D721Med (cell line): ENCODE measurements around the gene C4orf50.

Experiments used
- DNase-seq: peaks from one replicate; pipeline ENCODE4 v3.0.0; 2011; ENCODE audit warnings: low spot score; ENCODE audit not compliant: insufficient read length
- FAIRE-seq: peaks from 2 replicates; lab custom pipeline; 2011; peaks lifted over from hg19 to GRCh38; lab: Jason Lieb, UNC
- TF ChIP-seq, protein P1 (sequence below): IDR thresholded peaks from 2 replicates; pipeline ENCODE4 v1.5.1; 2012; ENCODE audit warnings: mild to moderate bottlenecking, control low read depth; ENCODE audit not compliant: insufficient read depth; ENCODE audit errors: missing control alignments

C4orf50 gene

DNA sequence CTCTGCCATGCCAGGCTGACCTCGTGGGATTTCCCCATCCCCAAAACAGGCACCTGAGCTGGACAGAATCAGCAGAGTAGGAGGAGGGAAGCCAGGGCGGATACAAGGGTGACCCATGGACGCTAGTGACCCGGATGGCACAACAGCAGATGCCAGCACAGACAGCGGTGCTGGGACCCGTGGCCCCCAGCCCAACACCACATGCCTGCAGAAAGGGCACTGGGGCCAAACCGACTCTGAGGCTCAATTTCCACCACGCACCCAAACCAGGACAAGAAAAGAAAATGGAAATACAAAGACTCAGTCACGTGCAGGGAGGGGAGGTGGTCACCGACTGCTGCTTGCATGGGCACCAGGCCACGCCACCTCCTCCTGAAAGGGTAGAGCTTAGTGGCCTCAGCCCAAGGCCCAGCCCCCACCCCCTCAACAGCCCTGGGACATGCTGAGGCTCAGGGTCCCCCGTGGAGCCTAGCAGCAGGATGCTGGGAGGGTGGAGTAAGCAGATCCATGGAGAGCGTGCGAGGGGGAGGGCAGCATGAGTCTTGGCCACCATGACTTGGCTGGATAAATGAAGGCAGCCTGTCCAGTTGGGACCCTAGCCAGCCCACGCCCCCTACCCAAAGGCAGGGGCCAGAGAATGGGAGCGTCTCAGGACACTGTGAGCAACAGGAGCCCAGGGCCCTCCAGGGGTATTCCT is 47.7 kb downstream of the C4orf50 start:
- DNase-seq: no peak
- TF ChIP-seq, protein P1, sequence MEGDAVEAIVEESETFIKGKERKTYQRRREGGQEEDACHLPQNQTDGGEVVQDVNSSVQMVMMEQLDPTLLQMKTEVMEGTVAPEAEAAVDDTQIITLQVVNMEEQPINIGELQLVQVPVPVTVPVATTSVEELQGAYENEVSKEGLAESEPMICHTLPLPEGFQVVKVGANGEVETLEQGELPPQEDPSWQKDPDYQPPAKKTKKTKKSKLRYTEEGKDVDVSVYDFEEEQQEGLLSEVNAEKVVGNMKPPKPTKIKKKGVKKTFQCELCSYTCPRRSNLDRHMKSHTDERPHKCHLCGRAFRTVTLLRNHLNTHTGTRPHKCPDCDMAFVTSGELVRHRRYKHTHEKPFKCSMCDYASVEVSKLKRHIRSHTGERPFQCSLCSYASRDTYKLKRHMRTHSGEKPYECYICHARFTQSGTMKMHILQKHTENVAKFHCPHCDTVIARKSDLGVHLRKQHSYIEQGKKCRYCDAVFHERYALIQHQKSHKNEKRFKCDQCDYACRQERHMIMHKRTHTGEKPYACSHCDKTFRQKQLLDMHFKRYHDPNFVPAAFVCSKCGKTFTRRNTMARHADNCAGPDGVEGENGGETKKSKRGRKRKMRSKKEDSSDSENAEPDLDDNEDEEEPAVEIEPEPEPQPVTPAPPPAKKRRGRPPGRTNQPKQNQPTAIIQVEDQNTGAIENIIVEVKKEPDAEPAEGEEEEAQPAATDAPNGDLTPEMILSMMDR: no peak
- FAIRE-seq: no peak

DNA sequence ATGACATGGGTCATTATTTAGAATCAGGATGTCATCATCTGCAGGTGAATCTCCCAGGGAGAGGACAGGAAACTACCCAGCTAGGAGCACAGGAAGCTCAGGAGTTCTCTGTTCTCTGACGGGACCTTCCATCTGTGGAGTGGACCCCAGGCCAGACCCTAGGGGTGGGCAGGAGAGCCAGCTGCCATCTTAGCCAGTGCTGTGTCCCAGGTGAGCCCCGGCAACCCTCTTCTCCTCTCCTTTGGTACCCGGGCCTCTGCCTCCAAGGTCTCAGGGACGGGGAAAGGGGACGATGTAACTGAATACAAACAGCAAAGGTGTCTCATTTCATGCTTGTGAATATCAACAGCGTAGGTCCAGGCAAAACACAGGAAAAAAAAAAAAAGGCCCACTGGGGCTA is 48.5 kb downstream of the C4orf50 start:
- TF ChIP-seq, protein P1: no peak
- FAIRE-seq (no peak), DNase-seq (no peak)

DNA sequence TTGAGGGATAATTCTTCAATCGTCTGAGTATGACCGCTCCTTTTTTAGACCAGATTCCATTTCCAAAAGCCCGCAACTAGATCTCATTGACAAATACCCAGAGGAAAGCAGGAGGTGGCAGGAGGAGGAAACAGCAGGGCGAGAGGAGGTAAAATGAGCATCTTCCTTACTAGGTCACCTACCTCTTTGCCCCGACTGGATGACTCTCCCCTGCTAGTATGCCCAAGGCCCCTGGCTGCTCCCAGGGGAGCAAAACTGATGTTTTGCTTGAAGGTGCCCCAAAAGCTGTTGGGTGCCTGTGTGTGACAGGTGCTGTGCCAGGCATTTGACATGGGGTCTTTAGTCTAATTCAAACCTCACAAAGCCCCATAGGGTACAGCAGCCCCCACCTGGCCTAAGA is 48.9 kb downstream of the C4orf50 start:
- DNase-seq (no peak), FAIRE-seq (no peak)
- TF ChIP-seq, protein P1: no peak

DNA sequence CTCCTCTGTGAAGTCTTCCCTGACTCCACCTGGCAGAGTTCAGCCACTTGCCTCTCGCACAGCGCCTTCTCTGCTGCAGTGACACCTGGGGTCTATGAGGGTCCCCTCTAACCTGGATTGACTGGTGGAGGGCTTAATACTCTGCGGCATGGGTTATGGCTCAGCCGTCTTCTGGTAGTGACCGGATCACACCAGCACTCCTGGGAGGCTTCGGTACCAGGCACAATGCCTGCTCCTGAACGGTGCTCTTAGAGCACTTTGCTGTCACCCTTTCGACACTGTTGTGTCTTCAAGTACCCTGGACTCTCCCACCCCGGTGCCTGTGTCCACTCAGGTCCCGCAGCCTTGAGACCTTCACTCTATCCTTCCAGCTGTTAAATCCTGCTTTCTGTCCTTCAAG is 50.0 kb downstream of the C4orf50 start:
- TF ChIP-seq, protein P1: no peak
- DNase-seq (no peak), FAIRE-seq (no peak)

DNA sequence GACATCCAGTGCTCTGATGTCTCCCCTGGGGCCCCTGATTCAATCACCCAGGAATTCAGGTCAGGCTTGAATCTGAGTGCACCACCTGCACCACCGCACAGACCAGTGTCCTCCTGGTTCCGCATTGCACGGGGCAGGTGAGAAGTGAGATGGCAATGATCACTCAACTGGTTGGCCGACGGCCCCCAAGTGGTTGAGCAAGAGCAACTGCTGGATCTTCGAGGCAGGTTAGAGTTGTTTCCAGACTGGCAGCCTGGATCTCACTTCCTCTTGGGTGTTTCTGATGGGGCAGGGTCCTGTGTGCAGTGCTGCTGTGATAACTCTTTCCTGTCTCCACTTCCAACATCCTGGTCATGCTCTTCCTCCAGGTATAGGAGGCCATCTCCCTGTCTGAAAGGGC is 50.4 kb downstream of the C4orf50 start:
- DNase-seq: no peak
- TF ChIP-seq, protein P1: no peak
- no peak for FAIRE-seq

DNA sequence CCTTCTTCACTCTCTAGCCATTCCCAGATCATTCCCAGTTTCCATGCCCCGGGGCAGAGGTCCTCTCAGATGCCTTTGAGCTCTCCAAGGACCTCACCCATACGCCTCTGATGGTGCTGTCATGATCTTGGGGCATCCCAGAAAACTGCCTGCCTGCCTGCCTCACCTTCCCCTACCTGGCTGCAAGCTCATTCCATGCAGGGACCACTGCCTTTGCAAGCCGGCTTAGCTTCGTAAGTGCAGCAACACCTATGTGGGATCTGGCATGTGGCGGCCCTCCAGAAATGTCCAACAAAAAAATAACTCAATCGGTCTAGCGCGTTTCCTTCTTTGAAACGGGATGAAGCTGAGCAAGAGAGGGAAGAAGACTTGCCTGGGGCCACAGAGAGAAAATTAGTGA is 53.0 kb downstream of the C4orf50 start:
- DNase-seq (no peak), FAIRE-seq (no peak)
- TF ChIP-seq, protein P1: no peak

DNA sequence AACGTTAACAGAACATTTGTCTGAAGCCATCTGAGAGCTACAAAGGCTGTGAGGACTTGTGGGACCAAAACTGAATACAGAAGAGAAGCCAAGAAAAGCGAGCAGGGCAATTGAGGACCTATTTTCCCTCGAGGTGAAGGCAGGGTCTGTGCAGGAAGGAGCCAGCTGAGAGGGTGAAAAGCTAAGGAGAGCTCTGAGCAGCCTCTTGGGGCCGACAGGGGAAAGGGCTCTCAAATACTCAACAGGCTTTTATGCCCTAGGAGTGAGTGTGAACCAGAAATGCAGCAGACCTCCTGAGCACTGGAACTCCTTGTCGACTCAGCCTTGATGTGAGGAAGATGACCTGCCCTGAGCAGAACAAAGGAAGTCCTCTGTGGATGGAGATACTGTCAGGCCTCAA is 54.2 kb downstream of the C4orf50 start:
- TF ChIP-seq, protein P1: no peak
- no peak for DNase-seq
- FAIRE-seq: no peak
